HG02884 (cell line): ENCODE data around the gene CNRIP1.

Source experiments
- ATAC-seq: cut with Tn5 transposase; IDR thresholded peaks from one replicate; pipeline ENCODE4 v1.9.1; 2021; ENCODE audit warnings: mild to moderate bottlenecking, moderate library complexity; ENCODE audit not compliant: unreplicated experiment

The CNRIP1 gene

GRCh38 chr2:68252400-68253218 lies 67.1 kb downstream of the CNRIP1 start, which contains the start of gene PPP3R1:
Gene PPP3R1, minus strand, starts transcription at chr2:68252532. Its CDS starts 405 bp downstream, at chr2:68252127.
- peak; percentile 73 for ATAC-seq

GRCh38 chr2:68251855-68252399 lies 67.8 kb downstream of the CNRIP1 start:
- ATAC-seq, result peak; percentile 1

- ATAC-seq, result peak; percentile 46
Measured at GRCh38 chr2:68251187-68251854, 68.4 kb downstream of the CNRIP1 start.

- ATAC-seq, result no peak
Measured at GRCh38 chr2:68250652-68251186, 69.0 kb downstream of the CNRIP1 start.

GRCh38 chr2:68250196-68250595 lies 69.6 kb downstream of the CNRIP1 start:
- ATAC-seq, result no peak

- ATAC-seq, result no peak
Measured at GRCh38 chr2:68248806-68249205, 70.9 kb downstream of the CNRIP1 start.

- no peak for ATAC-seq
Measured at GRCh38 chr2:68248361-68248760, 71.4 kb downstream of the CNRIP1 start.

- ATAC-seq, result no peak
Measured at GRCh38 chr2:68246396-68246795, 73.4 kb downstream of the CNRIP1 start.

- no peak for ATAC-seq
Measured at GRCh38 chr2:68245672-68246071, 74.1 kb downstream of the CNRIP1 start.

GRCh38 chr2:68245066-68245465 lies 74.7 kb downstream of the CNRIP1 start:
- no peak for ATAC-seq

GRCh38 chr2:68244456-68244855 lies 75.3 kb downstream of the CNRIP1 start:
- no peak for ATAC-seq
